Heart left ventricle (tissue), 13 donors: ENCODE data around the gene COL24A1.

Source experiments
- CTCF ChIP-seq, 12 donors: fragments of 200-600 bp; sonication (generic) in 4 of 12; IDR thresholded peaks; one replicate each; pipeline versions ENCODE4 v1.5.0 to v1.8.0; 2018 to 2022; ENCODE audit warnings: antibody characterized with exemption in 12 of 12, mild to moderate bottlenecking in 5 of 12
- POLR2A ChIP-seq, 2 donors: fragments of 450-650 bp; IDR thresholded peaks; one replicate each; pipeline ENCODE4 v1.6.1; 2017; ENCODE audit warnings: antibody characterized with exemption in 2 of 2, mild to moderate bottlenecking in 2 of 2, moderate library complexity in 2 of 2
- donor health status: ischemic (EF 13 %, LVEDD 7.1; RV severe dilation, severe dysfunction).
- donor health status: DM: no; HTN: yes; CAD: no.
- donor health status: DM: no; HTN: no; CAD: no.
- donor health status: ischemic (EF 25% LVEDD 6.9; RV normal size, moderate dysfunction).
- donor health status: ischemic (EF 25% LVEDD 5.7; RV mildly dilated, moderate dysfunction).
- donor health status: ischemic (EF 35%, LVEDD 5.7; RV mildly dilated, moderate dysfunction).
- donor health status: nonischemic (EF 11% LVEDD 7.7; RV severe dilation, severe dysfunction).
- donor health status: DM: yes; HTN: yes; CAD: no.
- donor health status: PGD.
- donor health status: ischemic (EF 29% LVEDD 5.4; RV normal size, mild dysfunction).
- donor health status: nonischemic (EF 23%, LVEDD 6.1; RV moderate dilation, normal function).

GRCh38 chr1:85816606-85817005, 340.0 kb downstream of the COL24A1 start:
- no peak for TF ChIP-seq CTCF (IDR thresholded peaks at IDR 0.05)
- TF ChIP-seq POLR2A (IDR thresholded peaks at IDR 0.05) = no peak
